Measurements from ENCODE around the gene VAT1L. TPM values are rescaled to one million over a fixed set of nuclear protein-coding genes. Genes with fewer than 3 reads are reported as not detected.
"Not testable (repeated sequence)": the region's sequence is repeated elsewhere in the genome, so short reads cannot be mapped to it uniquely, and the experiment has no call there.

VAT1L gene
- total RNA-seq, 2 donors from 2014 or later = 0.53 to 4.1 TPM

DNA sequence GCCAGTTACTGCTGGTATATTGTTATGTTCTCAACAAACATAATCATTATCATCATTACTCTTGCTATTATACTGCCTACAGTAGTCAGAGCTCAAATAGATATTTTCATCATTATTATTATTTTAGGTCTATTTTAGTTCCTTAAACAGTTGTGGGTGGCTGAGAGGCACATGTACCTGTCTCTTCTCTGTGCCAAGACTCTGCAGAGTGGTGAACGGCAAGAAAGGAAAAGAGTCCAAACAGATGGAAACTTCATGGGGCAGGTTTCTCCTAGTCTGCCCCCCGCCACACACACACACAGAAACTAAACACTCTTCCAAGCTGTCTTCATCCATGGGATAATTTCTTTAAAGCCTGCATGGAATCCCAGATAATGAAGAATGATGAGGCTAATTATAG, 156.3 kb downstream of the VAT1L start:
- DNase-seq = no peak
- Histone ChIP-seq H3K9ac (ENCODE audit: extremely low read depth, low read length, poor library complexity, severe bottlenecking) (no peak overlapping the region), H3K9me3 (ENCODE audit: control insufficient read depth, low read length) (peaks cover 10% of the 10 kb centered on the region), H3K4me1 (ENCODE audit: control insufficient read depth, insufficient read depth, low read length) (peaks cover 9% of the 10 kb centered on the region), H3K27ac (ENCODE audit: low read depth, low read length) (no peak overlapping the region), H3K4me3 (ENCODE audit: low read length) (no peak overlapping the region), H3K27me3 (ENCODE audit: control insufficient read depth, insufficient read depth, low read length, poor library complexity, severe bottlenecking) (no peaks in the 10 kb centered on the region), H3K36me3 (ENCODE audit: control insufficient read depth, insufficient read depth, low read length) (no peaks in the 10 kb centered on the region)
- peaks cover 15% of the 10 kb centered on the region for H3K27me3 Mint-ChIP-seq (ENCODE audit: insufficient read depth)
- H3K27ac Mint-ChIP-seq = no peak overlapping the region
- TF ChIP-seq, protein P1, sequence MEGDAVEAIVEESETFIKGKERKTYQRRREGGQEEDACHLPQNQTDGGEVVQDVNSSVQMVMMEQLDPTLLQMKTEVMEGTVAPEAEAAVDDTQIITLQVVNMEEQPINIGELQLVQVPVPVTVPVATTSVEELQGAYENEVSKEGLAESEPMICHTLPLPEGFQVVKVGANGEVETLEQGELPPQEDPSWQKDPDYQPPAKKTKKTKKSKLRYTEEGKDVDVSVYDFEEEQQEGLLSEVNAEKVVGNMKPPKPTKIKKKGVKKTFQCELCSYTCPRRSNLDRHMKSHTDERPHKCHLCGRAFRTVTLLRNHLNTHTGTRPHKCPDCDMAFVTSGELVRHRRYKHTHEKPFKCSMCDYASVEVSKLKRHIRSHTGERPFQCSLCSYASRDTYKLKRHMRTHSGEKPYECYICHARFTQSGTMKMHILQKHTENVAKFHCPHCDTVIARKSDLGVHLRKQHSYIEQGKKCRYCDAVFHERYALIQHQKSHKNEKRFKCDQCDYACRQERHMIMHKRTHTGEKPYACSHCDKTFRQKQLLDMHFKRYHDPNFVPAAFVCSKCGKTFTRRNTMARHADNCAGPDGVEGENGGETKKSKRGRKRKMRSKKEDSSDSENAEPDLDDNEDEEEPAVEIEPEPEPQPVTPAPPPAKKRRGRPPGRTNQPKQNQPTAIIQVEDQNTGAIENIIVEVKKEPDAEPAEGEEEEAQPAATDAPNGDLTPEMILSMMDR (conservative IDR thresholded peaks at IDR 0.05) = no peak
- peaks cover 29% of the 10 kb centered on the region for H3K4me1 Mint-ChIP-seq
- 90% methylated on average over 2 of the region's 2 CpGs; no CpG with 5 or more reads in 1 of the 2 experiments for WGBS, 2 experiments (ENCODE audit: insufficient coverage in 1 of 2, insufficient read length in 1 of 2)
- H3K4me3 Mint-ChIP-seq = no peak overlapping the region
- peaks cover 3% of the 10 kb centered on the region for H3K36me3 Mint-ChIP-seq (ENCODE audit: low read depth)
- peaks cover 22% of the 10 kb centered on the region for H3K9me3 Mint-ChIP-seq

DNA sequence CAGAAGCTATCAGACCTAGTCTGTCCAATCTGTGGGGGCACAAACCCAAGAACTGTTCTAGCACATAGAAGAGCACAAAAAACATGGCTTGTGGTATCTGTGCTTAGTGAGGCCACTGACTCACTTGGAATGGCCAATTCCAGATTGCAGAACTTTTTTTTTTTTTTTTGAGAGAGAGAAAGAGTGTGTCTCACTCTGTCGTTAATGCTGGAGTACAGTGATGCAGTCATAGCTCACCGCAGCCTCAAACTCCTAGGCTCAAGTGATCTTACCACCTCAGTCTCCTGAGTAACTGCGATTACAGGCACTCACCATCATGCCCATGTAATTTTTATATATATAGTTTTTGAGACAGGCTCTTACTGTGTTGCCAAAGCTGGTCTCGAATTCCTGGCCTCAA, 156.8 kb downstream of the VAT1L start:
- Histone ChIP-seq H3K36me3 (ENCODE audit: control insufficient read depth, insufficient read depth, low read length) (no peaks in the 10 kb centered on the region), H3K9ac (ENCODE audit: extremely low read depth, low read length, poor library complexity, severe bottlenecking) (no peak overlapping the region), H3K4me1 (ENCODE audit: control insufficient read depth, insufficient read depth, low read length) (peaks cover 9% of the 10 kb centered on the region), H3K27ac (ENCODE audit: low read depth, low read length) (no peak overlapping the region), H3K4me3 (ENCODE audit: low read length) (no peak overlapping the region), H3K9me3 (ENCODE audit: control insufficient read depth, low read length) (peaks cover 10% of the 10 kb centered on the region), H3K27me3 (ENCODE audit: control insufficient read depth, insufficient read depth, low read length, poor library complexity, severe bottlenecking) (no peaks in the 10 kb centered on the region)
- H3K4me1 Mint-ChIP-seq = peaks cover 26% of the 10 kb centered on the region
- no peak for DNase-seq
- H3K27ac Mint-ChIP-seq = no peak overlapping the region
- H3K4me3 Mint-ChIP-seq = no peak overlapping the region
- peaks cover 15% of the 10 kb centered on the region for H3K27me3 Mint-ChIP-seq (ENCODE audit: insufficient read depth)
- WGBS, 2 experiments (ENCODE audit: insufficient coverage in 1 of 2, insufficient read length in 1 of 2) = 75 to 98% methylated on average over 1 to 3 of the region's 4 CpGs
- H3K36me3 Mint-ChIP-seq (ENCODE audit: low read depth) = peaks cover 3% of the 10 kb centered on the region
- peaks cover 22% of the 10 kb centered on the region for H3K9me3 Mint-ChIP-seq
- TF ChIP-seq, protein P1 (conservative IDR thresholded peaks at IDR 0.05) = no peak

DNA sequence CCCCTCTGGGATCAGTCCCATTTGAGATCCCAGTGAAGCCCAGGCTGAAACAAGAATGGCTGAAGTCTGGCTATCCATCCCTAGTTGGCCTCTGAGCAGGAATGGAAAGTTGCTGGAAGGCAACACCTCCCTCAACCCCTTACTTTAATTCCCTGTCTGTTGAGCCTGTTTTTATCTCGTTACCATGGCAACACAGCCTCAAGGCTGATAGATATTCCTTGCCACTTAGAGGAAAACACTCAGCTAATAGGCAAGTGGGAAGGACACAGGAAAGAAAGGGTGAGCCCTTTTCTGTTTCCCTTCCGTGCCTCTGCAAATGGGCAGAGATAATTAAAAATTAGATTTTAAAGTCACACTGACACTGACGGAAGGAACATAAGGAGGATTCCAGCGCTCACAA, 158.5 kb downstream of the VAT1L start:
- peak; percentile 65 for DNase-seq
- Mint-ChIP-seq H3K27ac (no peak overlapping the region), H3K4me1 (peaks cover 22% of the 10 kb centered on the region), H3K4me3 (no peak overlapping the region), H3K36me3 (ENCODE audit: low read depth) (peaks cover 3% of the 10 kb centered on the region), H3K9me3 (peaks cover 14% of the 10 kb centered on the region), H3K27me3 (ENCODE audit: insufficient read depth) (peaks cover 12% of the 10 kb centered on the region)
- Histone ChIP-seq H3K36me3 (ENCODE audit: control insufficient read depth, insufficient read depth, low read length) (no peaks in the 10 kb centered on the region), H3K4me3 (ENCODE audit: low read length) (no peak overlapping the region), H3K27ac (ENCODE audit: low read depth, low read length) (no peak overlapping the region), H3K9me3 (ENCODE audit: control insufficient read depth, low read length) (peaks cover 10% of the 10 kb centered on the region), H3K9ac (ENCODE audit: extremely low read depth, low read length, poor library complexity, severe bottlenecking) (no peak overlapping the region), H3K4me1 (ENCODE audit: control insufficient read depth, insufficient read depth, low read length) (peaks cover 9% of the 10 kb centered on the region), H3K27me3 (ENCODE audit: control insufficient read depth, insufficient read depth, low read length, poor library complexity, severe bottlenecking) (no peaks in the 10 kb centered on the region)
- TF ChIP-seq, protein P1 (conservative IDR thresholded peaks at IDR 0.05) = no peak
- 74 to 90% methylated on average over 2 to 4 of the region's 4 CpGs for WGBS, 2 experiments (ENCODE audit: insufficient coverage in 1 of 2, insufficient read length in 1 of 2)

DNA sequence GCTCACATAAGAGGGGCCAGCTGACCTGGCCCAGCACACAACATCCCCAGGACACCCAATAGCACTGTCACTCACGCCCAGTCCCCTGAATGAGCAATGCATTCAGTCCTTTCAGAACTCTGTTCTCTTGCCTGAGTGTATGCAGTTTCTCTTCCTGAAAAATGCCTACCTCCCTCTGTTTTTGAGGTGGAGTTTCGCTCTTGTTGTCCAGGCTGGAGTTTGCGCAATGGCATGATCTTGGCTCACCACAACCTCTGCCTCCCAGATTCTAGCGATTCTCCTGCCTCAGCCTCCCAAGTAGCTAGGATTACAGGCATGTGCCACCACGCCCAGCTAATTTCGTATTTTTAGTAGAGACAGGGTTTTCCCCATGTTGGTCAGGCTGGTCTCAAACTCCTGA, 159.2 kb downstream of the VAT1L start:
- 86 to 94% methylated on average over 3 to 6 of the region's 6 CpGs for WGBS, 2 experiments (ENCODE audit: insufficient coverage in 1 of 2, insufficient read length in 1 of 2)
- H3K9me3 ChIP-seq (ENCODE audit: control insufficient read depth, low read length); H3K4me3 Mint-ChIP-seq; H3K9ac ChIP-seq (ENCODE audit: extremely low read depth, low read length, poor library complexity, severe bottlenecking); H3K36me3 ChIP-seq (ENCODE audit: control insufficient read depth, insufficient read depth, low read length); H3K27ac ChIP-seq (ENCODE audit: low read depth, low read length); H3K27me3 ChIP-seq (ENCODE audit: control insufficient read depth, insufficient read depth, low read length, poor library complexity, severe bottlenecking); H3K36me3 Mint-ChIP-seq (ENCODE audit: low read depth); H3K4me1 ChIP-seq (ENCODE audit: control insufficient read depth, insufficient read depth, low read length); H3K27ac Mint-ChIP-seq; H3K4me3 ChIP-seq (ENCODE audit: low read length); H3K27me3 Mint-ChIP-seq (ENCODE audit: insufficient read depth); DNase-seq; H3K9me3 Mint-ChIP-seq: not testable (repeated sequence)
- peaks cover 24% of the 10 kb centered on the region for H3K4me1 Mint-ChIP-seq

All from endodermal cell (in vitro differentiated cells).